CMK (cell line): ENCODE results near the gene DAB2IP.

ENCODE experiments used
- DNase-seq: peaks from one replicate; pipeline ENCODE4 v3.0.0-alpha.2; 2010; ENCODE audit warnings: low read depth

DAB2IP gene

DNA sequence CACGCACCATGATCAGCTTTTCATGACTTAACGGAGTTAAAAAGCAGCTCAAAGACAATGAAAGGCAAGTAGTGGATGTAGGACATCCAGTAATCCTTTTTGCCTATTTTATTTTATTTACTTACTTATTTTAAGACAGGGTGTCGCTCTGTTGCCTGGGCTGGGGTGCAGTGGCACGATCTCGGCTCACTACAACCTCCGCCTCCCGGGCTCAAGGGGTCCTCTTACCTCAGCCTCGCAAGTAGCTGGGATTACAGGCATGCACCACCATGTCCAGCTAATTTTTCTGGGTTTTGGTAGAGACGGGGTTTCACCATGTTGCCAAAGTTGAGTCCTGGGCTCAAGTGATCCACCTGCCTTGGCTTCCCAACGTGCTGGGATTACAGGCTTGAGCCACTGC lies 148.9 kb downstream of the DAB2IP start:
- DNase-seq, result no peak

DNA sequence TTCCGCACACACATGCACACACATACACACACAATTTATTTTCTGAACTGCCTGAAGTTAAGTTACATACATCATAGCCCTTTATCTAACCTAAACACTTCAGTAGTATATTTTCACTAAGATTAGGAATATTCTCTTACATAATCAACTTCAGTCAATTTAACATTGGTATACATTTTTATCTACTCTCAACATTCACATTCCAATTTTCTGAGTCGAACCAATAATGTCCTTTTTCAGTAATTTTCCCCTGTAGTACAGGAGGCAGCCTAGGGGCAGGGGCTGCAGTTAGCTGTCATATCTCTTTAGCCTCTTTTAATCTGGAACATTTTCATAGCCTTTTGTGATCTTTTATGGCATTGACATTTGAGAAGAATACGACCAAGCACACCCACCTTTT lies 150.1 kb downstream of the DAB2IP start:
- DNase-seq, result no peak

DNA sequence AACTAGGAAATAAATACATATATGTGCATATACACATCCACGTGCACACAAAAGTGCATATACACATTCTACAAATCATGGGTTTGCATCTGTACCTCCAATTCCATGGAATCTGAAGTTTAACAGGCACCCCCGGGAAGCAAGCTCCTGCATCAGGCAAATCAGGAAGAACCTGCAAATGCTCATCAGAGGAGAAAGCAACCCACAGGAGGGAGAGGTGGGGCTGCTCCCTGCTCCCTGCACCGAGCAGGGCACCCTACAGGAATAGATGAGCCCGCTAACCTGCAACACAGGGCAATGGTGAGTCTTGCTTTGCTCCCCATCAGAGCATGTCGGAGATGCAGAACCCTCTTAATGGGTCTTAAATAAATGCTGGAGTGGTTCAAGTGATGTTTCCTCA lies 151.3 kb downstream of the DAB2IP start:
- DNase-seq, result no peak

DNA sequence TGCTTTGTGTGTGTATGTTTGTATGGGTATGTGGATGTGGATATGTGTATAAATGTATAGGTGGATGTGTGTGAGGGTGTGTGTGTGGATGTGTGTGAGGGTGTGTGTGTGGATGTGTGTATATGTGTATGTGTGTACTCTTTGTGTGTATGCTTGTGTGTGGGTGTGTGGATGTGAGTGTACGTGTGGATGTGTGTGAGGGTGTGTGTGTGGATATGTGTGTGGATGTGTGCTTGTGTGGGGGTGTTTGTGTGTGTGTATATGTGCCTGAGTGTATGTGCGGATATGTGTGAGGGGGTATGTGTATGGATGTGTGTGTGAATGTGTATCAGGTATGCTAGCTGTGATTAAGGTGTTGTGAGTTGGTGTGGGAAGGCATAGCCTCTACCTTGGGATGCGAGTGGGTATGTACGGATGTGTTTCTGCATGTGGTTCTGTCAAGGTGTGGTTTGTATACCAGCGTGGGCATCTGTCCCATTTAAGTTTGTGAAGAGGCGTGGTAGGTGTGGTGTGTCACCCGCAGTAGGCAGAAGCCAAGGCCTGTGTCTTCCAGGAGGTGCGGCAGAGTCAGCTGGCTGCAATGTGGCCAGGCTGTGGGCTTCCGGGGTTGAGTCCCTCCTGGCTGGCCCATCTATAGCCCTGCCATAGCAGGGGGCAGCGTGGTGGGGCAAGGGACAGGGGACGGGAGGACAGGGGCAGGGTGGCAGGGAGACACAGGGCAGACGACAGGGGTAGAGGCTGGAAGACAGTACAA lies 155.8 kb downstream of the DAB2IP start:
- DNase-seq, result no peak

DNA sequence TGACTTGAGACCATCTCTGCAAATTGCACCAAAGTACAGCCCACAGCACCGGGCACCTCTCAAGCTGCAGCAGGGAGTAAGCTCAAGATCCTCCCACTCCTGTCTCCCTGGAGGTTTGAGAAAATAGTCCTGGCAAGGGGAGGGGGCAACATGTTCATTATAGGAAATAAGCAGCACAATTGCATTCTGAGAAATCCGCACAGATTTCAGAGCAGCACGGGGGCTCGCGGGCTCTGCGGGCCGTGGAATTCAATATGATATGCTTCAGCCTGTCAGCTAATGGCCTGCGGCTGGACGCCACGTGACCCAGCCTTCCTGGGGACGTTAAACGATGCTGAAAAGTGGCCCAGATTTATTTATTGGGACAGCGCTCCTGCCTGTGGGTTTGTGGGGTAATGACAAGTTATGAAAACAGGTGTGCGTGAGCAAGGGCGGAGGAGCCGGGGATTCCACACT lies 156.4 kb downstream of the DAB2IP start:
- DNase-seq, result no peak

DNA sequence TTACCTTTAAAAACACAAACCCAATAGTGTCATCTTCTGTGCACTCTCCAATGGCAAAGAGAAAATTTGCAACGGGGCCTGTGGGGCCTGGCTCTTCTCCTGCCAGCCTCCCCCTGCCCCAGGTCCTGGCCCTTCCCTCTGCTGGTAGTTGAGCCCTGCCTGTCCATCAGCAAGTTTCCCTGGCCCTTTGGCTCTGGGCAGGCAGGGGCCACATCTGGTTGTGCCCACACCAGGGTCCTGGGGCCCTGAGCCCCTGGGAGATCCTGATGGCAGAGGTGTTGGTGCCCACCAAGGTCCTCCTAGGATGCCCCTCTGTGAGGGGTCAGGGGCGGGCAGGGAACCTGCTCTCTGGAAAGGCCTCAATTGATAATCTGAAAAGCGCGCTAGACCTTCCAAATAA lies 157.3 kb downstream of the DAB2IP start:
- DNase-seq, result no peak

DNA sequence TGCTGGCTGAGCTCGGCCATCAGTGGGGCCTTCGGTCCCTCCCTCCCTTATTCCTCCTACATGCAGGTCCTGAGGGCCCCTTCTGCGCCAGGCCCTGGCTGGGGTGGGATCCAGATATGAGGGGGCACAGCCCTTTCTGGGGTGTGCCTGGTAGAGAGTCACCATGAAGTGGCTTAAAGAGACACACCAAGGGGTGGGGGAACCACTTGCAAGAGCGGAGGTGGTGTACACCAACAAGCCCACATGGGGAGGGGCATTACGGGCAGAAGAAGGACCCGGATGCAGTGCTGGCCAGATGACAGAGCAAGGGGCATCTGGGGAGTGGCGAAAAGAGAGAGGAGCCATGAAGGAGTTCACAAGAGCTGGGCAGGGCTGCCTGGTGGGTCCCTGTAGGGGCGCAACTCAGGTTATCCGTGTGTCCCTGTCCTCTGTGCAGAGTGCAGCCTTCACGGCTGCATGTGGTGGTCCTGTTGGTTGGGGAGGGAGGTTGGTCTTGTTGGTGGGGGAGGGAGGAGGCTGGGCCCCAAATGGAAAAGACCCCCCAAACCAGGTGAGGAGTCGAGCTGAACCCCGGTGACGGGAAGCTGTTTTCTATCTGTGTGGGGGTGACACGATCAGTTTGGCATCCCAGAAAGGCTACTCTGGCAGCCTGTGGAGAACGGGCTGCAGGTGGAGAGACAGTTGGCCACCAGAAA lies 158.1 kb downstream of the DAB2IP start:
- DNase-seq, result no peak

DNA sequence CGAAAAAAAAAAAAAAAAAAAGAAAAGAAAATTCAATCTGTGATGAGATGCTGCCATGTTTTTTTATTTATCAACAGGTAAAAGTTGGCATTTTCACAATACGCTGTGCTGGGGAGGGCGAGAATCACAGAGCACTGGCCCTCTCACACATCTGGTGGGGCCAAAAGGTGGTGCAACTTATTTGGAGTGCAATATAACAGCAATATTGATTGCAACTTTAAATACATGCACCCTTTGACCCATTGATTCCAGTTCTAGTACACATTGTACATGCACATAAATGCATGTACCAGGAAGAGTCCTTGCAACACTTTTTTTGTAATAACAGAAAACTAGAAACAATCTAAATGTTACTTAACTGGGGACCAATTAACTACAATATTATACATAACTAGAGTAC lies 159.1 kb downstream of the DAB2IP start:
- no peak for DNase-seq

DNA sequence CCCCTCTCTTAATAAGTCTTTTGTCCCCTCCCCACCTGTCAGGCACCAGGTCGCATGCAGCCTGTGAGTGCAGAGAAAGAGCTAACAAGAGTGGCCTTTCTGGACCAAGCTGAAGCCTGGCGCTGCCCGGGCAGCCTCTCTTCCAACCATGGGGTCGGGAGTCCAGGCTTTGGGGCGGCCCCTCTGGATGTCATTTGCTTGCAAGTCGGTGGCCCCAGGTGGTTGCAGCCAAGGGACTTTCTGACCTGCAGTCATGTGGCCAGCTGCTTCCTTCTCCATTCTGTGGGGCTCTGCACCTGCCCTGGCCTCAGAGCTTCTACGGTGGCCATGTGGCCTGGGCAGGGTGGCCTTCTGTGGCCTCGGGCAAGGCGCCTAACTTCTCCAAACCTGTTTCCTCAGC lies 159.7 kb downstream of the DAB2IP start:
- DNase-seq, result no peak

DNA sequence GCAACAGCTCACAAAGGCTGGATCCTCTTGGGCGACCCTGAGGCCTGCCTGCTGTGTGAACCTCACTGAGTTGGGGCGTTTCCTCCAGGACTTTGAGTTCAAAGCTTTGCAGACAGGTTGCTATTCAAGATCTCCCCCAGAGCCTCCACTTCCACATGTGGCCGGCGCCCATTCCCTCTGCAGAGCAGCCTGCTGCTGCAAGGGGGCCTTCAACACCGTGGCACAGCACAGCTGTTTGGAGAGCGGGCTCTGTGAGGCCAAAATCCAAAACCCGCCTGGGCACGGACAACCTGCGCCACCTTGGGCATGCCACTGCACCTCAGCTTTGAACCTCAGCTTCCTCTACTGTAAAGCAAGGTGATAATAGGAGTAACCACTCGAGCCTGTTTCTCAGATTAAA lies 160.3 kb downstream of the DAB2IP start:
- no peak for DNase-seq

DNA sequence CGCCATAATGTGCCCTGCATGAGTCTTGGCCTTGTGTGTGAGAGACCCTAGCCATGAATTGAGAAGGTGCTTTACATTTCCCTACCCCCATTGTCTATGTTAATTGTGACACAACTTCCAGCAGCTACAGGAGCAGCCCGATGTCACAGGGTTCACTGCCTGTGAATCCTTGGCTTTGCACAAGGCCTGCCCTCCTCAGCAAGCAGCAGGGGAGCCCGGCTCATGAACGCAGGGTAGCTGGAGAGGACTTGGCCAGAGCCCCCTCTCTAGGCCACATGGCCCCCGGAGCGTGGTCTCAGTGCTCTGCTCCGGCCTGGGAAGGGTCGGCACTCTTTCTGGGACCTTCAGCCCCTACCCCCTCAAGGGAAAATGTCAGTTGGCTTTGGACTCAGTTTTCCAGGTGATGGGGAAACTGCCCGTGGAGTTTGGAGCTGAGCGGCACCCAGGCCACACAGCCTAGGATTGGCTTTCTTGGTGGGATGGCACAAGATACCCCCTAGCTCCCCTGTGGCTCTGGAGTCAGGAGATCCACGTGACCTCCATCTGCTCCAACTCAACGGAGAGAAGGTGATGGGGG lies 160.8 kb downstream of the DAB2IP start:
- DNase-seq, result no peak

DNA sequence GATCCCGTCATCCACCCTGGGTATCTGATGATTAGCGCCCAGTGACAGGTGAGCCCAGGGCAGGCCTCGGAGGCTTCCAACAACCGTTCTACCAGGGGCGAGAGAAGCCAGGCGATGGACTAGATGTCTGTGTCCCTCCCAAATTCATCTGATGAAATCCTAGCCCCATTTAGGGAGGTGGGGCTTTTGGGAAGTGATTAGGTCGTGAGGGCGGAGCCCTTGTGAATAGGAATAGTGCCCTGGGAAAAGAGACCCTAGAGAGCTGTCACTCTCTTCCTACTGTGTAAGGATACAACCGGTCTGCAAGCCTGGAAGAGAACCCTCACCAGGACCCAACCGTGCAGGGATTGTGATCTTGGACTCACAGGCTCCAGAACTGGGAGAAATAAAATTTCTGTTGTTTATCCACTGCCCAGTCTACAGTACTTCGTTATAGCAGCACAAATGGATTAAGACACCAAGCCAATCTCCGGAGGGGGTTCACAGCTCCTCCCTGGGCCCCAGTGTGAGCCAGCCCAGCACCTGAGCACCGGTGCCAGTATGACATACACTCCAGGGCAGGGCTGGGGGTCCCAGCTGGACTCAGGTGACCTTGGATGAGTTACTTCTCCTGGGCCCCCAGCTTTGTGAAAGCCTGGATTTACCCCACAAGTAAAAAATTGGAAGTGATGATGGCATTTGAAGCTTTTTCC lies 162.2 kb downstream of the DAB2IP start:
- DNase-seq, result no peak

DNA sequence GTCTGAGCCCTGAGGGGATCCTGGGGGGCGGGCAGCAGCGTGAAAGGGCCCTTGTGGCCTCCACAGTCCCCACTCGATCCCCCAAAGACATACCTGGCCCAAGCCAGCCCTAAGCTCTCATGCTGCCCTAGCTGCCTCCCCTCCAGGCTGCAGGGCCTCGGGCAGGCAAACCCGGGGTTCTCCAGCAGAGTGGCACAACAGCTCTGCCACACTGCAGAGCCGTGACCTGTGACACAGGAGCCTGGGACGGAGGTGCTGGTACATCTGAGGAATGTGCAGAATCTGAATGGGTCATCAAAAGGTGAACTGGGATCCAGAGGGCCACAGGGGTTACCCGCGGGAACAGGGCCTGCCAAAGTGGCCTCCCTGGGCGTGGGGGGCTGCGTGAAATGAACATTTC lies 163.2 kb downstream of the DAB2IP start:
- no peak for DNase-seq

DNA sequence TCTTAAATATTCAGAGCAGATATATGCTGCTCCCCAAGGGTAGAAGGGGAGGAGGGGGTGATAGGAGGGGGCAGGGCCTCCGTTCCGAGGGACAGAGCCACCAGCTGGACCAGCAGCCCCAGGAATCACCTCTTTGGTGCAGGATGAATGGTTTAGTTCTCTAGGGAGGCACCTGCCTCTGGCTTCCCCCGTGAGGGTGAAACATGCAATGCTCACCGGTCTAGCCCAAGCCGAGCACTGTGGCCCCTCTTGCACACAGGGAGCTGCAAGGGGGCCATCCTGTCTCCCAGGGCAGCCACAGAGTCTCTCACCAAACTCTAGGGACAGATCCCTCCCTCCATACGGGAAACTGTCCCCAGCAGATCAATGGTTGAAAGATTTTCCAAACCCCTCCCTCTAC lies 163.7 kb downstream of the DAB2IP start:
- DNase-seq, result no peak

DNA sequence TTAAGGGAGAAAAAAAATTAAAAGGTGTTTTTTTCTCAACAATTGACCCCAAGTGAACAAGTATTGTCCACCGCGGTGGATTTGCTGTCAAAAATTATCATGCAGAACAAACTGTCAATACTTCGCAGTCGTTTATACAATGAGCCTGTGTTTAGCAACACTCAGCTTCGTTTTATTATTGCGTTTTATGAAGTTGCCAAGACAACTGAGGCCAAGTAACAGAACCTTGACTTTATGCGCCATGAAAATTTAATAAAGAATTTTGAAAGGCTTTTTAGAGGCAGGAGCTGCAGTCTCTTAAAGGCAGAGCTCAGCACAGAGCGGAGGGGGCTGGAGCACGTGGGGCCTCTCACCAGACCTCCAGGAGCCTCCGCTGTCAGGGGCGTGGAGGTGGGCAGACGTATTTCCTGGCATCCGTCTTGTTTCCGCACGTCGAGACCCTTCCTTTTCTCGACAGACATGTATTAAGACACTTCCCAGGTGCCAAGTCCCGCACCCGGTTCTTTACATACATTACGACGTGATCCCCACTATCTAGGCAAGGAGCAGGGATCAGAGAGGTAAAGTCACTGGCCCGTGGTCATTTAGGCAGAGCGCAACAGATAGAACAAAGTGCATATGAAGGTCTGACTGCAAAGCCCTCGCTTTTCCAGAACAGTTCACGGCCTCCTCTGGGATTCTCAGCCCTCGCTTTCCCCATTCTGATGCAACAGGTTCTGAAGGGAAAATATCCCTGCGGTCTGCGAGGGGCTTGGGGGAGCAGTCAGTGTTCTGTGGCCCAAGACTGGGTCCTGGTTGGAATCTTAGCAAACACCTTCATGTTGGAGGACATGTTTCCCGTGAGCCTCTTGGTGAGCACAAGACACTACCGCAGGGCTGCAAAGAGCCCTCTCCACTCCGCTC lies 164.4 kb downstream of the DAB2IP start:
- DNase-seq, result no peak

DNA sequence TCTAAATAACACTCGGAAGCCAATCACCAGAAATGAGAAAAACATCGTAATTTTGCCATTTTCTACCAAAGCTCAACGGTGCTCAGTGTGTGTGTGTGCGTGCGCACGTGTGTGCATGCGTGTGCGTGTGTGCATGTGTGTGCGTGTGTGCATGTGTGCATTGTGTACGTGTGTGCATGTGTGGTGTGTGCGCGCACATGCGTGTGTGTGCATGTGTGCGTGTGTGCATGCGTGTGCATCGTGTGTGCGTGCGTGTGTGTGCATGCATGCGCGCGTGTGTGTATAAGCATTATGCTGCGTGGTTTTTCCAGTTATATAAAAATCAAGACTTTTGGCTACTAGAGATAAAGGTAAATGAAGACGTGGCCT lies 165.0 kb downstream of the DAB2IP start:
- DNase-seq, result no peak

DNA sequence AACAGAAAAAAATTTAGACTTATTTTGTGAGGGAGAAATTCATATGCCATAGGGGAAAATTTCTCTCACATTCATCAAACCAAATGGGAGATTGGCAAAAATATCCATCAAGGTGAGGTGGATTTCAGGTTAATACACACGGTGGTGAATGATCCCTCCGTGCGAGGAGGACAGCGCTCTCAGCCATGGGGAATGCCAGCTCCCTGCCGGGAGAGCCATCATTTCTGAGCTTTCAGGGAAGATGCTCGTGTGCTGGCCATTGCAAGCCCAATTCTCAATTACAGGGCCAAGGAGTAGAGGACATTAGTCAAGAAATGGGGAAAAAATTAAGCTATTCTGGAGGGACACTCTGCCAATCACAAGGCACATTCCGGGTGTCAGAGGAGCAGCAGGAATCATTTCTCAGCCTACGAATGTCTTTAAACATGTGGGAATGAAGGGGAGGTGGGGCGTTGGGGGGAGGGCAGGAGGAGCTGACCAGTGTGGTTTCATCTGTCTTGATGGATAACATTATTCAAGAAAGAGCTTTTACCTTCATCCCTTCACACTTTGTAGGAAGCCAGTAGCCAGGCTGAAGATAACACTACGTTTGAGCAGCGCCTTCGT lies 165.5 kb downstream of the DAB2IP start:
- DNase-seq, result no peak

DNA sequence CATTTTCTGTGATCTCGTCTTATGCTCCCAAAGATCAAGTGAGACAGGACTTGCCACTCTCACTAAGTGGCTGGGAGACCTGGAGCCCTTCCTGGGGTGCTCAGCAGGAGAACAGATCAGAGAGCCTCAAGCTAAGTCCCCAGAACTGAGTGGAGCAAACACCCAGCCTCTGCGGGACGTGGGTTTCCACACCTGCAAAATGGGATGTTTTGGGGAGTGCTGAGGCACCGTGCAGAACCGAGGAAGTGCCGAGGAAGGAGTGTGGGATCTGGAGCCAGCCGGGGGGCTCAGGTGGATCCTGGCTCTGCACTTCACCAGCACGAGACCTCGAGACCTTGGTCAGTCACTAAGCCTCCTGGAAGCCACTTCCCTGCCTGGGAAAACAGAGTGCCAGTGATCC lies 166.0 kb downstream of the DAB2IP start:
- DNase-seq, result no peak

DNA sequence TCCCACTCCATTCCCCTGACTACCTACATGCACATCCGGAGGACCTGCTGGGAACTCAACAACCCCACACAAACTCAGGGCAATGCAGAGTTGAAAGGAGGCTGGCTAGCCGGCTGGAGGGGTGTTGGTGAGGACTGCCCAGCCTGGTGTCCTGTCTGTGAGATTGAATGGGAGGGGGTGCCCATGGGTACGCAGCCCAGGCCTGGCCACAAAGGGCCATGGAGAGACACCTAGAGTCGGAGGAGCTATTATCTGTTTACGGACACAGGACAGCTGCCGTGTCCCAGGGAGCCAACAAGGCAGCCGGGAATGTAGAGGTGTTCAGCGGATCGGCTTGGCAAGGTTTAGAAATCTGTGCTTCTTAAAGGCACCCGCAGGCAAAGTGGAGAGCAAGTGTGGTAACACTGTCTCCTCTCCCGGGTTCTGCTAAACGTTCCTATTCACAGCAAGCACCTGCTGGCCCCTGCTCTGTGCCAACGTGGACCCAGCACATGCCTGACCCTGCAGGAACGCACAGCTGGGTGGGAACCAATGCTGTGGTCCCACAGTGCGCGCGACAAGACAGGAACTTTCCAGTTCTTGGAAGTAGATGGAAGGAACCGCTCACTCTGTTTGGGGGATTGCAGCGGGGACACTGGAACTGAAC lies 166.7 kb downstream of the DAB2IP start:
- DNase-seq, result no peak

DNA sequence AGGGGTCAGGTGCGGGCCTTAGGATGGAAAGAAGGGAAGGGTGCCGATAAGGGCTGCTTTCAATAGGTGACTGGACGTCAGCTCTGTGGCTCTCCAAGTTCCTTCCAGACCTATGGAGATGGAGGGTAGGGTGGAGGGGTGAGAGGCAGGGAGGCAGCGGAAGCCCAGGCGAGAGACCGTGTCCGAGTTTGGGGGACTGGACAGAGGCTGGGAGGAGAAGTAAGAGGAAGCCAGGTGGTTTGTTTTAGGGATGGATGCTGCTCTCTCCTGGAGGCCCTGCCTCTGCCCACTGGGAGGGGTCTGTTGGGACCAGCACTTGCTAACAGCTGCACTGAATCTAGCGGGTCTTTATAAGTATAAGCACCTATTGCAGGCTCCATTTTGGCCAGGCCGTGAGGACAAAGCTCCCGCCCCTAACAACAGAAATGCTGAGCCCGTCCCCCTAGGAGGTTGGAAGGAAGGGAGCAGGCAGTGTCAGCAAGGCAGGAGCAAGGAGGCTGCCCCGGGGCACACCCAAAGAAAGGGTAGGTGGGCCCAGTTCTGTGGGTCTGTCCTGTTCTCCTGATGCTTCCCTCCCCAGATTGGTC lies 167.5 kb downstream of the DAB2IP start:
- DNase-seq, result no peak
